Activated T-cell treated with anti-CD3 and anti-CD28 coated beads, Interleukin-2, amount 50 U/mL, for 24 hours (primary cell): Measurements from ENCODE around the gene RILPL1.
"Not testable (repeated sequence)": the region's sequence is repeated elsewhere in the genome, so short reads cannot be mapped to it uniquely, and the experiment has no call there.

Experiments used
- DNase-seq: peaks from one replicate; pipeline ENCODE4 v3.0.0-alpha.2; 2020
- H3K27ac Mint-ChIP-seq: 2 replicates; pipeline ENCODE4 v1.8.0; 2020; ENCODE audit warnings: mild to moderate bottlenecking, mixed read lengths
- H3K27me3 Mint-ChIP-seq: 2 replicates; pipeline ENCODE4 v1.8.0; 2020; ENCODE audit warnings: mixed read lengths
- H3K36me3 Mint-ChIP-seq: 2 replicates; pipeline ENCODE4 v1.8.0; 2020; ENCODE audit warnings: low read depth, mixed read lengths
- H3K4me1 Mint-ChIP-seq: 2 replicates; pipeline ENCODE4 v1.8.0; 2020; ENCODE audit warnings: low read depth, mixed read lengths
- H3K4me3 Mint-ChIP-seq: 2 replicates; pipeline ENCODE4 v1.8.0; 2020; ENCODE audit warnings: mild to moderate bottlenecking, moderate library complexity, mixed read lengths
- H3K9me3 Mint-ChIP-seq: 2 replicates; pipeline ENCODE4 v1.8.0; 2020; ENCODE audit warnings: mixed read lengths

The RILPL1 gene

DNA sequence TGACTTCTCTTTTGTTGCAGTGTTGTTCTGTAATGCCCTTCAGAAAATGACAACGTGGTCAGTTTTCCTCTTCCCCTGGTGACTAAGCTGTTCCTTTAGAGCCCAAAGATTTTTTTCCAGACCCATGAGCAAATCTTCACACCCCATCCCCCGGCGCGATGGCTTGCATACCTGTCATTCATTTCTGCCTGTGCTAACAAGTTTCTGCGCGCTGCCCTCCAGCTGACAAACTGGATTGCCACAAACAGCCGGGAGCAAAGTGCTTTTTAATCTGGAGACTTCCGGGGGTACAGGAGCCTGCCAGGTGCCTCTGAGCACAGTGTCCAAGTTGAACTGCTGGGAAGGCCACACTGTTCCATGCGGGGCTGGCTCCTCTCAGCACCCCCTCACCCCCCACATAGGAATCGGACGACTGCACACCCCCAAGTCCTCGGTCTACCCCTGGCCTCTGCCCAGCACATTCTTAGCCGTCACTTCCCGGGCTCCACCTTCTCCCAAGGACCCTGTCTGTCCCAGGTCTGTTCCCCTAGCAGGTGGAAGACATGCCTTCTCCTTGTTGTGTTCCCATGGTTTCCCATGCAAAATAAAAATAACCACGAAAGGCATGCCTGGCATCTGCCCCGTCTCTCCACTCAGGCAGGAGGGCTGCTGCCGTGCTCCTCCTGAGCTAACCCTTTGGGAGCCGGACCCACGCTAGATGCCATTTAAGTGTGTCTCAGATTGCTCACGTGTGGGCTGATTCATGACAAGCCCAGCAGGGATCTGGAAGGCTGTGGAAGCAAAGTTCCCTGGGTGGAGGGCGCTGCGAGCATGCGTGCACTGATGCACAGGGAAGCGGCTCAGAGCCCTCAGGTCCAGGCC lies 14.1 kb downstream of the RILPL1 start:
- Mint-ChIP-seq H3K4me1 (peaks cover 5% of the 10 kb centered on the region), H3K27me3 (no peaks in the 10 kb centered on the region), H3K36me3 (peaks cover 34% of the 10 kb centered on the region), H3K9me3 (no peaks in the 10 kb centered on the region), H3K4me3 (no peak overlapping the region), H3K27ac (no peak overlapping the region)
- no peak for DNase-seq

DNA sequence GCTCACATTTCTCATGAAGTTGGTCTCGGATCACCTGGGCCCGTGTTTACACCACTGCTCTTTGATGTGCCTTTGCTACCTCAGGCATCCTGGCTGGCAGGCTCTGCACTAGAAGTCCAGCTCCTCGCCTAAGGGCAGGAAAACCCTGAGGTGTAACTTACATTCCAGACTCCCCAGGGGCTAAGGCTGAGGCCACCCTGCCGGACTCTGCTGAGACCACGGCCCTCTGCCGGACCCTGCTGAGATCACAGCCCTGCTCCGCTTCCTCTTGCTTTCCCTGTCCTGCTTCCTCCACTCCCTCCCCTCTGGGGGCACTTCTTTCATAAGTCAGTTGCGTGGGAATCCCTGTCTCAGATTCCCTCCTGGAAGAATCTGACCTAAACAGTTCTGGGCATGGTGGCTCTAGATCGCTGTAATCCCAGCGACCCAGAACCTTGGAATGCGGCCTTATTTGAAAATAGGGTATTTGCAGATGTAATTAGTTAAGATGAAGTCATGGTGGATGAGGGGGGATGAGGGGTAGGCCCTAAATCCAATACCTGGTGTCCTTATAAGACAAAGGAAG lies 17.2 kb downstream of the RILPL1 start:
- no peak for DNase-seq
- Mint-ChIP-seq H3K27ac (no peak overlapping the region), H3K4me1 (peaks cover 5% of the 10 kb centered on the region)

DNA sequence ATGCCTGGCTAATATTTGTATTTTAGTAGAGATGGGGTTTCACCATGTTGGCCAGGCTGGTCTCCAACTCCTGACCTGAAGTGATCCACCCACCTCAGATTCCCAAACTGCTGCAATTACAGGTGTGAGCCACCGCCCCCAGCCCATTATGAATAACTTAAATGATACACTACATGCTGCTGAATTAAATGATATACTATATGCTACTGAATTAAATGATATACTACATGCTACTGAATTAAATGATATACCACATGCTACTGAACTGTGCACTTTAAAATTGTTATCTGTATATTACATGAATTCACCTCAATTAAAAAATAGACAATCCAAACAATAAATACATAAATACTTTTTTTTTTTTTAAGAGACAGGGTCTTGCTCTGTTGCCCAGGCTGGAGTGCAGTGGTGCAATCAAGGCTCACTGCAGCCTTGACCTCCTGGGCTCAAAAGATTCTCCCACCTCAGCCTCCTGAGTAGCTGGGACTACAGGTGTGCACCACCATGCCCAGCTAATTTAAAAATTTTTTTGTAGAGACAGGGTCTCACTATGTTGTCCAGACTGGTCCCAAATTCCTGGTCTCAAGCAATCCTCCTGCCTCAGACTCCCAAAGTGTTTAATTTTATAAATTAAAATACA lies 18.8 kb downstream of the RILPL1 start:
- H3K27me3 Mint-ChIP-seq, H3K4me3 Mint-ChIP-seq, DNase-seq, H3K9me3 Mint-ChIP-seq, H3K27ac Mint-ChIP-seq, H3K4me1 Mint-ChIP-seq: not testable (repeated sequence)
- peaks cover 22% of the 10 kb centered on the region for H3K36me3 Mint-ChIP-seq

More for the DNA sequence above, 17.2 kb downstream of the RILPL1 start:
- Mint-ChIP-seq H3K27me3 (no peaks in the 10 kb centered on the region), H3K9me3 (no peaks in the 10 kb centered on the region), H3K4me3 (no peak overlapping the region), H3K36me3 (peaks cover 26% of the 10 kb centered on the region)

DNA sequence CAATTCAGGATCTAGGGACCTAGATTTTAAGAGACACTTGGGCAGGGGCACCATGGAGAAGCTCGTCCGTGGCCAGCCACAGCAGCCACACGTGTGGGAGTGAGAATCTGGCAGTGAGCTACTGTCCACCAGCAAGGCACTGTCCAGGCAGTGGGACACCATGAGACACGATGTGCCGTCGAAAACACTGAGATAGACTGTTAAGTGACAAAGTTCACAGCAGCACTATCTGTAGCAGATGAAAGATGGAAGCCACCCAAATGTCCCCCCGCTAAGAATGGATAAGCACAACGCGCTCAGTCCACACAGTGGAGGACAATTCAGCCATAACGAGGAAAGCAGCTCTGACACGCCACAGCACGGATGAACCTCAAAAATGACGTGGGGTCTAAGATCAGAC lies 19.7 kb downstream of the RILPL1 start:
- H3K9me3 Mint-ChIP-seq: no peaks in the 10 kb centered on the region
- no peak for DNase-seq
- H3K4me3 Mint-ChIP-seq: no peak overlapping the region

DNA sequence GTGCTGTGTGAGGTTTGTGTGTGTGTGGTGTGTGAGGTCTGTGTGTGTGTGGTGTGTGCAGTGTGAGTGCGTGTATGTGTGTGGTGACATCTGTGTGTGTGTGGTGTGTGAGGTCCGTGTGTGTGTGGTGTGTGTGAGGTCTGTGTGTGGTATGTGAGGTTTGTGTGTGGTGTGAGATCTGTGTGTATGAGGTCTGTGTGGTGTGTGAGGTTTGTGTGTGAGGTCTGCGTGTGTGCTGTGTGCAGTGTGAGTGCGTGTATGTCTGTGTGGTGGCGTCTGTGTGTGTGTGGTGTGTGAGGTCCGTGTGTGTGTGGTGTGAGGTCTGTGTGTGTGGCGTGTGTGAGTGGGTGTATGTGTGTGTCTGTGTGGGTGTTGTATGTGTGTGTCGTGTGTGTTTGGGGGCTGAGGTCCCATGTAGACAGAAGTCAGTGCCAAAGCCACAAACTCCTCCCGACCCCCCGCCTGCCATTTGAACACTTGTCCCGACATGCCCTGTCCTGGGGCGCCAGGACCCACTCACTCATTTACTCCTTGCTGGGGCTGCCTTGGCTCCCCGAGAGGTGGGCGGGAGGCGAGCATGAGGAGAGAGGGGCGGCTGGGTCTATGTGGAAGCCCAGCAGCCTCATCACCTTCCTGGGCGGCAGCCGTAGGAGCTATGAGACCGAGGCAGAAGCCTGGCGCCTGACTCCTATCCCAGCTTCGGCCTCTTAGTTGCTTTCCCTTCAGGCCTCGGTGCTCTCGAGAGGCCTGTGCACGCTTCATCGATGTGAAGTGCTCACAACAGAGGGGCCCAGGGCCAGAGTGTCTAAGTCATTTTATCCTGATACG lies 20.5 kb downstream of the RILPL1 start:
- Mint-ChIP-seq H3K36me3 (peaks cover 12% of the 10 kb centered on the region), H3K4me3 (no peak overlapping the region), H3K9me3 (no peaks in the 10 kb centered on the region), H3K27me3 (no peaks in the 10 kb centered on the region), H3K27ac (no peak overlapping the region), H3K4me1 (no peaks in the 10 kb centered on the region)
- DNase-seq: no peak

More for the DNA sequence above, 19.7 kb downstream of the RILPL1 start:
- Mint-ChIP-seq H3K27ac (no peak overlapping the region), H3K36me3 (peaks cover 14% of the 10 kb centered on the region), H3K27me3 (no peaks in the 10 kb centered on the region), H3K4me1 (no peaks in the 10 kb centered on the region)

DNA sequence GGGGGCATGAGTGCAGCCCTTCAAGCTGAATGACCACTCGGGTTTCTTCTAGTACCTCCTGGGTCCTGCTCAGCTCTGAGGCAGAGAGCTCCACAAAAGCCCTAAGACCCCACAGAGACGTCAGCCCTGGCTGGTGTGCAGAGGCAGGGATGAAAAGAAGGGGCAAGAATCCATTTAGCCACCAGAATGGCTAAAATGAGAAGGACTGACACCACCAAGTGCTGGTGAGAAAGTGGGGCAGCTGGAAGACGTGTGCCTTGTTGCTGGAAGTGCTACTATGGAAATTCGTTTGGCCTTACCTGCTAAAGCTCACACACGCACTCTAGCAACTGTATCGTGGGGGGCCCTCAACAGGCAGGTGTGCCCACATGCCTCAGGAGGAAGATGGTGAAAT lies 26.7 kb downstream of the RILPL1 start:
- Mint-ChIP-seq H3K9me3 (no peaks in the 10 kb centered on the region), H3K27ac (no peak overlapping the region)

DNA sequence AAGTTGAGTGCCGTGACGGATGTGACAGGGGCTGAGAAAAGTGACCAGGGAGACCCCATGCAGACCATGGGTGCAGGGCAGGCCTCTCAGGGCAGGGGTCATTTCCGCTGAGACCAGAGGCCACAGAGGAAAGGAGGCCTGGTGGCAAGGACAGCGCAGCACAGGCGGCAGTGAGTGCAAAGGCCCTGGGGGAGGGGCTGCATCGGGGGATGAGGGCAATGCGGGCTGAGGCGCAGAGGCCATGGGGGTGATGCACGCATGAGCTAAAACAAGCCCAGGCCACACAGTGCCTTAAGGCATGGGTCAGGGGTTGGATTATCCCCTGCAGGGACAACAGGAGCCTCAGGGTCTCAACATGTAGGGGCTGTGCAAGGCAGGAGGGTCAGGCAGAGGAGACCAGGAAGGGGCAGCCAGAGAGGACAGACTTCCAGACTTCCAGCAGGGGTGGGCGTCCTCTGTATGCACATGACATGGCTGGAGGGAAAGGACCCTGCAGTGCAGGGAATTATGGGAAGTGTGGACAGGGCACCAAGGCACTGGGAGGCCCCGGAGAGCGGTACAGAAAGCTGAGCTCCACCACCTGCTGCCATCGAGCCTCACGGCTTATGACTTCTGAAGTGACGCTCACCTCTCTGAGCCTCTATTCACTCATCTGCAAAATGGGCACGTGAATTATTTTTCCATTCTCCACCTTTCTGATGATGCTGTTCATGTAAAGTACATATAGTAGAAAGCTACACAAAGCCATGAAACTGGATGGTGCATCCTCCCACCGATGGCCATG lies 27.3 kb downstream of the RILPL1 start:
- Mint-ChIP-seq H3K4me3 (no peak overlapping the region), H3K27ac (no peak overlapping the region), H3K27me3 (no peaks in the 10 kb centered on the region), H3K4me1 (no peaks in the 10 kb centered on the region), H3K9me3 (no peaks in the 10 kb centered on the region), H3K36me3 (no peaks in the 10 kb centered on the region)
- DNase-seq: no peak

More for the DNA sequence above, 26.7 kb downstream of the RILPL1 start:
- DNase-seq: no peak
- no peaks in the 10 kb centered on the region for H3K36me3 Mint-ChIP-seq
- H3K27me3 Mint-ChIP-seq: no peaks in the 10 kb centered on the region
- no peak overlapping the region for H3K4me3 Mint-ChIP-seq
- H3K4me1 Mint-ChIP-seq: no peaks in the 10 kb centered on the region

DNA sequence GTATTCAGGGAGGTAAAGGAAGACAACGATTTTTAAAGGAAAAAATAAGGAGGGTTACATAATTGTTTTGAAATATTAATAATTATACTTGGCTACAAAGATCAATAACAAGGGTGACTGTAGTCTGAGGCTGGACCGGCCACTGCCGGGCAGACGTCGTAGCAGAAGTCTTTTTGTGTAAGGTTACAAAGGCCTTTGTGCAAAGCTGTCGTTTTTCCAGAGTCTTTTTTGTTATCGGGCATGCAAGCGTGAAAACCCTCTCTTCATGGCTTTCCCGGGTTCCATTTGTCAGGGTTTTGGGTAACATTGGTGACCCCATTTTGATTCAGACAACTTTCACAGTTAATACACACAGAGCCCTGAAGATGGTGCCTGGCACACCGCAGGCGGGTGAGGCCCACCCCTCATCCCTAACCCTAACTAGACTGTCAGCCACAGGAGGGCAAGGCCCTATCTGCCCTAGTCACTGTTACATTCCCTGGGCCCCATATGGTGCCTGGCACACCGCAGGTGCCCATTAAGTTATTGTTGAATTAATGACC lies 31.3 kb downstream of the RILPL1 start:
- H3K36me3 Mint-ChIP-seq: no peaks in the 10 kb centered on the region
- H3K4me3 Mint-ChIP-seq: no peak overlapping the region
- H3K27me3 Mint-ChIP-seq: no peaks in the 10 kb centered on the region
- DNase-seq: no peak
- no peaks in the 10 kb centered on the region for H3K9me3 Mint-ChIP-seq
- no peak overlapping the region for H3K27ac Mint-ChIP-seq
- no peaks in the 10 kb centered on the region for H3K4me1 Mint-ChIP-seq

DNA sequence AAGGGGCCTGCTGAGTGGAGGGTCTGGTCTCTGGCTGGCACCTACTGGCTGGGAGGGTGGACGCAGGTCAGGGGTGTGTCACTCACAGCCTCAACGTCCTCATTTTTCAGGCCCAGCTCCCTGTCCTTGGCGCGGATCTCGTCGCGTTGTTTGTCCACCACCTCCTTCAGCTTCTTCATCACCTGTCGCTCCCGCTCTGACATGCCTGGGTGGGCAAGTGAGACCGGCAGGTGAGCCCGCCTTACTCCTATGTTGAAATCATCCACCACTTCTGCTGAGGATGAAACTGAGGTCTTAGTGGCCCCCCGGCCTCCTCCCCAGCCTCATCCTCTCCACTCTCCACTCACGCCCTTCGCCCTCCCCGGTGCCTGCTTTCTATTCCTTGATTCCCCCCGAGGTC lies 34.2 kb downstream of the RILPL1 start:
- no peak for DNase-seq
- no peaks in the 10 kb centered on the region for H3K9me3 Mint-ChIP-seq
- no peaks in the 10 kb centered on the region for H3K36me3 Mint-ChIP-seq
- H3K4me3 Mint-ChIP-seq: no peak overlapping the region
- H3K4me1 Mint-ChIP-seq: no peaks in the 10 kb centered on the region
- no peaks in the 10 kb centered on the region for H3K27me3 Mint-ChIP-seq
- H3K27ac Mint-ChIP-seq: no peak overlapping the region

DNA sequence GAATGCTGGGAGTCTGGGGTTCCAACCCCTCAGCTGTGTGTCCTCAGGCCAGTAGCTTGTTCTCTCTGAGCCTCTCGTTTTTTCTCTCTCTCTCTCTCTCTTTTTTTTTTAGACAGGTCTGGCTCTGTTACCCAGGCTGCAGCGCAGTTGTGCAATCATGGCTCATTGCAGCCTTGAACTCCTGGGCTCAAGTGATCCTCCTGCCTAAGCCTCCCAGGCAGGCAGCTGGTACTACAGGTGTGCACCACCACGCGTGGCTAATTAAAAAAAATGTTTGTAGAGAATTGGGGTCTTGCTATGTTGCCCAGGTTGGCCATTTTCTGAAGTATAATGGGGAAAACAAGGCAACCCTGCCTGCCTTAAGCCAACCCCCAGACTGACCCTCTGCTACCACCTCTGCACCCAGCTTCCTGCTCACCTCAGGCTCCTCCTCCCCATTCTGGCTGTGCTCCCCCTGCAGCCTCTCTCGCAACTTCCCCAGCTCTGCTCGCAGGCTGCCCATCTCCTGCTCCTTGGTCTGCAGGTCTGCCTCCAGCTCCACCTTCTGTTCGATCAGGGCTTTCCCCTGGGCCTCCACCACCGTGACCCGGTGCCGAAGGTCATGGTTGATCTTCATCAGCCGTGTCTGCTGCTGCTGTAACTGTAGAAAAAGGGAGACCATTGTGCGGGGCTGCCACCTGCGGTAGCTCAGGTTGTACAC lies 35.2 kb downstream of the RILPL1 start:
- DNase-seq: no peak
- no peak overlapping the region for H3K4me3 Mint-ChIP-seq
- no peaks in the 10 kb centered on the region for H3K36me3 Mint-ChIP-seq
- no peak overlapping the region for H3K27ac Mint-ChIP-seq
- no peaks in the 10 kb centered on the region for H3K4me1 Mint-ChIP-seq
- H3K27me3 Mint-ChIP-seq: no peaks in the 10 kb centered on the region
- H3K9me3 Mint-ChIP-seq: no peaks in the 10 kb centered on the region

DNA sequence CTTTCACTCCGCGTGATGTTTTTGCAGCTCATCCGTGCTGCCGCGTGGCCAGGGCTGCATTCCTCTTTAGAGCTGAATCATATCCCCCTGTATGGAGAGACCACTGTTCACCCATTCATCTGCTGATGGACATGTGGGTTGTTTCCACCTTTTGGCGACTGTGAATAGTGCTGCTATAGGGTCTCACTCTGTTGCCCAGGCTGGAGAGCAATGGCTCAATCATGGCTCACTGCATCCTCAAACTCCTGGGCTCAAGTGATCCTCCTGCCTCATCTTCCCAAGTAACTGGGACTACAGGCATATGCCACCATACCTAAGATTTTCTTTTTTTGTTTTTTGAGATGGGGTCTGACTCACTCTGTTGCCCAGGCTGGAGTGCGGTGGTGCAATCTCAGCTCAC lies 36.5 kb downstream of the RILPL1 start:
- H3K9me3 Mint-ChIP-seq: no peaks in the 10 kb centered on the region
- DNase-seq: no peak
- no peak overlapping the region for H3K27ac Mint-ChIP-seq
- no peaks in the 10 kb centered on the region for H3K36me3 Mint-ChIP-seq
- H3K27me3 Mint-ChIP-seq: no peaks in the 10 kb centered on the region
- no peak overlapping the region for H3K4me3 Mint-ChIP-seq
- no peaks in the 10 kb centered on the region for H3K4me1 Mint-ChIP-seq

DNA sequence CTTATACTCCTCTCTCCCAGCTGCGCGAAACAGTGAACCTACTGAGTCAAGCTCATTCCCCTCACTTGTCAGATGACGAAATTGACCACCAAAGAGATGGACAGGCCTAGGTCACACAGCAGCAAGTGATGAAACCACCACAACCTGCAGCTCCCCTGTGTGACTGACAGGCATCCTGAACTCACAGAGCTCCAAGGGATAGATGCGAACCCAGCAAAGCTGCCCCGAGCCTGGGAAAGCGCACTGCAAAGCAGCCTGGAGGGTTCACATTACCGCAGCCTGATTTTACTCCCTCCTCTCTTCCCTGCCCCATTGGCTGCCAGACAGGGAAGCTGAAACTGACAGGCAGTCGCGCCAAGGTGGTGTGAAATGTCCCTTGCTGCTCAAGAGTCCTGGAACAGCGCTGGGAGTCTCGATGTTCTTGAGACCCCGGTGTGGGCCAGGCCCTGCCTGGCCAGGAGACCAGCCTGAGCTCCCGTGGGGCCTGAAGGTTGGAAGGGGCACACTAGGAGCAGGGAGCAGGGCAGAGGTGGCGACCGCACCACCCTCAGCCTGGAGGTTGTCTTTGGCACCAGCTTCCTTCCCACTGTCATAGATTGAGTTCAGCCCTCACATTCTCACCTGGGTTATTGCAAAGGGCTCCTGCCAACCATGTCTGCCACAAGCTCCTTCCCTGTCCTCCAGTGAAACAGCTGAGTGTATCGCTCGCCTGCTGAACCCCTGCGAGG lies 39.2 kb downstream of the RILPL1 start:
- no peak for DNase-seq
- H3K4me1 Mint-ChIP-seq: no peaks in the 10 kb centered on the region
- H3K4me3 Mint-ChIP-seq: no peak overlapping the region
- H3K27me3 Mint-ChIP-seq: no peaks in the 10 kb centered on the region
- H3K36me3 Mint-ChIP-seq: no peaks in the 10 kb centered on the region
- H3K27ac Mint-ChIP-seq: no peak overlapping the region
- no peaks in the 10 kb centered on the region for H3K9me3 Mint-ChIP-seq
